GM18517 (cell line): ENCODE results near the gene DGKZ.
"Not testable (repeated sequence)": the region's sequence is repeated elsewhere in the genome, so short reads cannot be mapped to it uniquely, and the experiment has no call there.

Experiments
- ATAC-seq: cut with Tn5 transposase; IDR thresholded peaks from one replicate; pipeline ENCODE4 v1.9.1; 2021; ENCODE audit warnings: mild to moderate bottlenecking, moderate library complexity; ENCODE audit not compliant: unreplicated experiment

DGKZ gene

GRCh38 chr11:46366661-46367161, 19.4 kb downstream of the DGKZ start:
- ATAC-seq = no peak

GRCh38 chr11:46367244-46367915, 20.1 kb downstream of the DGKZ start:
- no peak for ATAC-seq

GRCh38 chr11:46367916-46368267, 20.6 kb downstream of the DGKZ start:
- no peak for ATAC-seq

GRCh38 chr11:46369458-46370152, 22.3 kb downstream of the DGKZ start:
- no peak for ATAC-seq

GRCh38 chr11:46370253-46370652, 23.0 kb downstream of the DGKZ start:
- no peak for ATAC-seq

- not testable (repeated sequence) for ATAC-seq
Observed at GRCh38 chr11:46371262-46371661, 24.0 kb downstream of the DGKZ start.

GRCh38 chr11:46372086-46372485, 24.8 kb downstream of the DGKZ start:
- ATAC-seq = no peak

GRCh38 chr11:46372501-46372900, 25.2 kb downstream of the DGKZ start:
- not testable (repeated sequence) for ATAC-seq

- ATAC-seq = no peak
Observed at GRCh38 chr11:46373787-46374740, 26.8 kb downstream of the DGKZ start.

GRCh38 chr11:46374815-46375214, 27.6 kb downstream of the DGKZ start:
- no peak for ATAC-seq

- no peak for ATAC-seq
Observed at GRCh38 chr11:46375392-46376101, 28.3 kb downstream of the DGKZ start.

- no peak for ATAC-seq
Observed at GRCh38 chr11:46376258-46377050, 29.2 kb downstream of the DGKZ start.

- no peak for ATAC-seq
Observed at GRCh38 chr11:46377290-46377689, 30.0 kb downstream of the DGKZ start.

- no peak for ATAC-seq
Observed at GRCh38 chr11:46377831-46378230, 30.6 kb downstream of the DGKZ start.

GRCh38 chr11:46378296-46378695, 31.0 kb downstream of the DGKZ start:
- no peak for ATAC-seq

- no peak for ATAC-seq
Observed at GRCh38 chr11:46378811-46379481, 31.7 kb downstream of the DGKZ start.

GRCh38 chr11:46379482-46380293, 32.4 kb downstream of the DGKZ start:
- ATAC-seq = not testable (repeated sequence)

- ATAC-seq = no peak
Observed at GRCh38 chr11:46380340-46381047, 33.2 kb downstream of the DGKZ start.
